ENCODE measurements around the gene PKD1L1. TPM values are rescaled to one million over a fixed set of nuclear protein-coding genes. Genes with fewer than 3 reads are reported as not detected.

PKD1L1 gene
- total RNA-seq, 1 donor from 2014 or later: 0.89 TPM

GRCh38 chr7:47826754-47827153 is 121.5 kb downstream of the PKD1L1 start:
- no peak for DNase-seq (ENCODE audit: low spot score, unreplicated experiment)
- H3K27me3 Mint-ChIP-seq: peaks cover 8% of the 10 kb centered on the region
- no peaks in the 10 kb centered on the region for H3K36me3 Mint-ChIP-seq (ENCODE audit: insufficient read depth)
- no peak for TF ChIP-seq CTCF (IDR thresholded peaks at IDR 0.05; ENCODE audit: unreplicated experiment)
- H3K4me3 Mint-ChIP-seq (ENCODE audit: low read depth): no peak overlapping the region
- no peaks in the 10 kb centered on the region for H3K4me1 Mint-ChIP-seq (ENCODE audit: low read depth)
- no peak overlapping the region for H3K27ac Mint-ChIP-seq
- no peaks in the 10 kb centered on the region for H3K9me3 Mint-ChIP-seq (ENCODE audit: low read depth)

- no peak overlapping the region for H3K4me3 Mint-ChIP-seq (ENCODE audit: low read depth)
- H3K9me3 Mint-ChIP-seq (ENCODE audit: low read depth): no peaks in the 10 kb centered on the region
- no peaks in the 10 kb centered on the region for H3K27me3 Mint-ChIP-seq
- H3K4me1 Mint-ChIP-seq (ENCODE audit: low read depth): peaks cover 11% of the 10 kb centered on the region
- no peak overlapping the region for H3K27ac Mint-ChIP-seq
- no peak for DNase-seq (ENCODE audit: low spot score, unreplicated experiment)
- no peak for TF ChIP-seq CTCF (IDR thresholded peaks at IDR 0.05; ENCODE audit: unreplicated experiment)
- H3K36me3 Mint-ChIP-seq (ENCODE audit: insufficient read depth): no peaks in the 10 kb centered on the region
Observed at GRCh38 chr7:47819607-47819920, 128.7 kb downstream of the PKD1L1 start.

- Mint-ChIP-seq H3K4me3 (ENCODE audit: low read depth) (no peak overlapping the region), H3K4me1 (ENCODE audit: low read depth) (peaks cover 11% of the 10 kb centered on the region), H3K36me3 (ENCODE audit: insufficient read depth) (no peaks in the 10 kb centered on the region), H3K27ac (no peak overlapping the region), H3K27me3 (no peaks in the 10 kb centered on the region), H3K9me3 (ENCODE audit: low read depth) (no peaks in the 10 kb centered on the region)
- peak; percentile 98 for TF ChIP-seq CTCF (IDR thresholded peaks at IDR 0.05; ENCODE audit: unreplicated experiment)
- peak; percentile 56 for DNase-seq (ENCODE audit: low spot score, unreplicated experiment)
Observed at GRCh38 chr7:47818796-47819606, 129.3 kb downstream of the PKD1L1 start.

- peaks cover 11% of the 10 kb centered on the region for H3K4me1 Mint-ChIP-seq (ENCODE audit: low read depth)
- DNase-seq (ENCODE audit: low spot score, unreplicated experiment): no peak
- no peaks in the 10 kb centered on the region for H3K9me3 Mint-ChIP-seq (ENCODE audit: low read depth)
- TF ChIP-seq CTCF (IDR thresholded peaks at IDR 0.05; ENCODE audit: unreplicated experiment): no peak
- H3K36me3 Mint-ChIP-seq (ENCODE audit: insufficient read depth): no peaks in the 10 kb centered on the region
- no peak overlapping the region for H3K4me3 Mint-ChIP-seq (ENCODE audit: low read depth)
- no peak overlapping the region for H3K27ac Mint-ChIP-seq
- no peaks in the 10 kb centered on the region for H3K27me3 Mint-ChIP-seq
Observed at GRCh38 chr7:47817917-47818316, 130.3 kb downstream of the PKD1L1 start.

- Mint-ChIP-seq H3K9me3 (ENCODE audit: low read depth) (no peaks in the 10 kb centered on the region), H3K4me1 (ENCODE audit: low read depth) (peaks cover 11% of the 10 kb centered on the region), H3K36me3 (ENCODE audit: insufficient read depth) (no peaks in the 10 kb centered on the region), H3K4me3 (ENCODE audit: low read depth) (no peak overlapping the region), H3K27me3 (no peaks in the 10 kb centered on the region), H3K27ac (no peak overlapping the region)
- DNase-seq (ENCODE audit: low spot score, unreplicated experiment): no peak
- TF ChIP-seq CTCF (IDR thresholded peaks at IDR 0.05; ENCODE audit: unreplicated experiment): no peak
Observed at GRCh38 chr7:47816647-47817046, 131.6 kb downstream of the PKD1L1 start.

Data from progenitor cell of endocrine pancreas (in vitro differentiated cells).